Panc1 (cell line): Measurements from ENCODE around the gene TMEM161A. TPM values are rescaled to one million over a fixed set of nuclear protein-coding genes. Genes with fewer than 3 reads are reported as not detected.
A peak's percentile ranks its signal among the peaks of the same experiment; 100 is the strongest.

Experiments
- ATAC-seq: fragments of 200-7000 bp; cut with Tn5 transposase; 2 replicates; pipeline ENCODE4 v1.9.1; 2020; ENCODE audit warnings: mild to moderate bottlenecking, moderate library complexity
- BruUV-seq: library from RNA; stranded (reverse); fragments of 400-500 nt; replicated peaks from 2 replicates; lab custom pipeline; 2021; lab: Mats Ljungman, UMichigan
- CTCF ChIA-PET: fragments of 300-600 bp; sonication (Branson Sonifier 250); formaldehyde crosslinking; loops from one replicate; lab custom pipeline; 2022; ENCODE audit warnings: antibody characterized with exemption; lab: Charles Lee
- POLR2A ChIA-PET: fragments of 300-600 bp; sonication (Branson Sonifier 250); formaldehyde crosslinking; loops from one replicate; lab custom pipeline; 2022; ENCODE audit warnings: antibody characterized with exemption; lab: Charles Lee
- DNase-seq: peaks from one replicate; pipeline ENCODE4 v3.0.0-alpha.2; 2010; ENCODE audit warnings: low read depth, low spot score
- H3K27ac ChIP-seq: 2 replicates; pipeline ENCODE4 v1.5.1; 2011; ENCODE audit warnings: mild to moderate bottlenecking, low read length, inconsistent platforms
- H3K27me3 ChIP-seq: fragments of 200-500 bp; sonication (Bioruptor generic); 2 replicates; pipeline ENCODE4 v1.6.0; 2014; ENCODE audit warnings: low read length, inconsistent platforms; ENCODE audit not compliant: control insufficient read depth, insufficient read depth
- H3K36me3 ChIP-seq: fragments of 200-500 bp; sonication (Bioruptor generic); 2 replicates; pipeline ENCODE4 v1.5.1; 2014; ENCODE audit warnings: inconsistent platforms, mild to moderate bottlenecking, low read length, moderate library complexity; ENCODE audit not compliant: control insufficient read depth, insufficient read depth
- H3K4me1 ChIP-seq: 2 replicates; pipeline ENCODE4 v1.5.1; 2011; ENCODE audit warnings: inconsistent platforms, mild to moderate bottlenecking, low read length, moderate library complexity; ENCODE audit not compliant: control insufficient read depth, insufficient read depth
- H3K4me3 ChIP-seq, 2 experiments: 2 replicates each; pipeline ENCODE4 v1.5.1; 2011 to 2012; ENCODE audit warnings: low read depth in 2 of 2, low read length in 2 of 2, mild to moderate bottlenecking in 2 of 2, inconsistent platforms in 1 of 2, moderate library complexity in 1 of 2
- H3K9me3 ChIP-seq: fragments of 200-500 bp; sonication (Bioruptor generic); 2 replicates; pipeline ENCODE4 v1.5.1; 2014; ENCODE audit warnings: low read depth, mild to moderate bottlenecking, inconsistent platforms, low read length, moderate library complexity; ENCODE audit not compliant: control insufficient read depth, insufficient read depth
- POLR2AphosphoS5 ChIP-seq: IDR thresholded peaks from 2 replicates; pipeline ENCODE4 v1.6.1; 2012; ENCODE audit warnings: mild to moderate bottlenecking, low read depth, low read length, moderate library complexity
- SIN3A ChIP-seq: IDR thresholded peaks from 2 replicates; pipeline ENCODE4 v1.6.1; 2012; ENCODE audit warnings: low read depth, mild to moderate bottlenecking, low read length, moderate library complexity, borderline replicate concordance; ENCODE audit not compliant: insufficient read depth
- TCF7L2 ChIP-seq: IDR thresholded peaks from 2 replicates; pipeline ENCODE4 v1.6.1; 2011; ENCODE audit warnings: mild to moderate bottlenecking, low read depth, low read length, inconsistent platforms
- in situ Hi-C: cut with HindIII; loops from 2 replicates; pipeline ENCODE4 v1.10.0; 2016; ENCODE audit warnings: low sequenced_read_pairs, low pct_unique_long_range_greater_than_20kb
- intact Hi-C: fragments of 100-400 bp; cut with micrococcal nuclease; formaldehyde crosslinking; loops from one replicate; pipeline ENCODE4 v1.10.0; 2022; ENCODE audit not compliant: unreplicated experiment
- total RNA-seq: library from RNA; stranded (reverse); gene quantifications from one replicate; pipeline ENCODE4 v1.2.1, GENCODE V29; 2021; ENCODE audit not compliant: unreplicated experiment
- TF ChIP-seq, protein P1 (sequence below): fragments of 450-650 bp; IDR thresholded peaks from 2 replicates; pipeline ENCODE4 v1.5.1; 2017; ENCODE audit warnings: mild to moderate bottlenecking
- TF ChIP-seq, protein P2 (sequence below), 2 experiments: IDR thresholded peaks; 2 replicates each; pipeline ENCODE4 v1.6.1; 2011 to 2012; ENCODE audit warnings: low read depth in 2 of 2, control low read depth in 1 of 2, low read length in 1 of 2, mild to moderate bottlenecking in 1 of 2, moderate library complexity in 1 of 2; ENCODE audit not compliant: insufficient read depth in 1 of 2

TMEM161A gene
- total RNA-seq, 1 experiment from 2014 or later = 26.7 TPM

GRCh38 chr19:19185853-19186740 is 47.8 kb upstream of the TMEM161A start:
- ATAC-seq (peak; percentile 91; the same call in 1 of the 2 replicates), DNase-seq (no peak)
- no peaks in the 10 kb centered on the region; the same call in 1 of the 2 replicates for H3K36me3 ChIP-seq
- intact Hi-C loops (no loop called here), in situ Hi-C loops (no loop called here)
- H3K4me3 ChIP-seq = no peak overlapping the region
- CTCF ChIA-PET = no interaction called here
- no peaks in the 10 kb centered on the region for H3K27me3 ChIP-seq
- TF ChIP-seq, protein P1, sequence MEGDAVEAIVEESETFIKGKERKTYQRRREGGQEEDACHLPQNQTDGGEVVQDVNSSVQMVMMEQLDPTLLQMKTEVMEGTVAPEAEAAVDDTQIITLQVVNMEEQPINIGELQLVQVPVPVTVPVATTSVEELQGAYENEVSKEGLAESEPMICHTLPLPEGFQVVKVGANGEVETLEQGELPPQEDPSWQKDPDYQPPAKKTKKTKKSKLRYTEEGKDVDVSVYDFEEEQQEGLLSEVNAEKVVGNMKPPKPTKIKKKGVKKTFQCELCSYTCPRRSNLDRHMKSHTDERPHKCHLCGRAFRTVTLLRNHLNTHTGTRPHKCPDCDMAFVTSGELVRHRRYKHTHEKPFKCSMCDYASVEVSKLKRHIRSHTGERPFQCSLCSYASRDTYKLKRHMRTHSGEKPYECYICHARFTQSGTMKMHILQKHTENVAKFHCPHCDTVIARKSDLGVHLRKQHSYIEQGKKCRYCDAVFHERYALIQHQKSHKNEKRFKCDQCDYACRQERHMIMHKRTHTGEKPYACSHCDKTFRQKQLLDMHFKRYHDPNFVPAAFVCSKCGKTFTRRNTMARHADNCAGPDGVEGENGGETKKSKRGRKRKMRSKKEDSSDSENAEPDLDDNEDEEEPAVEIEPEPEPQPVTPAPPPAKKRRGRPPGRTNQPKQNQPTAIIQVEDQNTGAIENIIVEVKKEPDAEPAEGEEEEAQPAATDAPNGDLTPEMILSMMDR = peak; percentile 83; the same call in 1 of the 2 replicates
- TF ChIP-seq, protein P2, sequence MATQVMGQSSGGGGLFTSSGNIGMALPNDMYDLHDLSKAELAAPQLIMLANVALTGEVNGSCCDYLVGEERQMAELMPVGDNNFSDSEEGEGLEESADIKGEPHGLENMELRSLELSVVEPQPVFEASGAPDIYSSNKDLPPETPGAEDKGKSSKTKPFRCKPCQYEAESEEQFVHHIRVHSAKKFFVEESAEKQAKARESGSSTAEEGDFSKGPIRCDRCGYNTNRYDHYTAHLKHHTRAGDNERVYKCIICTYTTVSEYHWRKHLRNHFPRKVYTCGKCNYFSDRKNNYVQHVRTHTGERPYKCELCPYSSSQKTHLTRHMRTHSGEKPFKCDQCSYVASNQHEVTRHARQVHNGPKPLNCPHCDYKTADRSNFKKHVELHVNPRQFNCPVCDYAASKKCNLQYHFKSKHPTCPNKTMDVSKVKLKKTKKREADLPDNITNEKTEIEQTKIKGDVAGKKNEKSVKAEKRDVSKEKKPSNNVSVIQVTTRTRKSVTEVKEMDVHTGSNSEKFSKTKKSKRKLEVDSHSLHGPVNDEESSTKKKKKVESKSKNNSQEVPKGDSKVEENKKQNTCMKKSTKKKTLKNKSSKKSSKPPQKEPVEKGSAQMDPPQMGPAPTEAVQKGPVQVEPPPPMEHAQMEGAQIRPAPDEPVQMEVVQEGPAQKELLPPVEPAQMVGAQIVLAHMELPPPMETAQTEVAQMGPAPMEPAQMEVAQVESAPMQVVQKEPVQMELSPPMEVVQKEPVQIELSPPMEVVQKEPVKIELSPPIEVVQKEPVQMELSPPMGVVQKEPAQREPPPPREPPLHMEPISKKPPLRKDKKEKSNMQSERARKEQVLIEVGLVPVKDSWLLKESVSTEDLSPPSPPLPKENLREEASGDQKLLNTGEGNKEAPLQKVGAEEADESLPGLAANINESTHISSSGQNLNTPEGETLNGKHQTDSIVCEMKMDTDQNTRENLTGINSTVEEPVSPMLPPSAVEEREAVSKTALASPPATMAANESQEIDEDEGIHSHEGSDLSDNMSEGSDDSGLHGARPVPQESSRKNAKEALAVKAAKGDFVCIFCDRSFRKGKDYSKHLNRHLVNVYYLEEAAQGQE (IDR thresholded peaks at IDR 0.05; ENCODE audit: insufficient read depth in 1 of 2, low read depth in 2 of 2, low read length in 1 of 2) = no peak
- H3K27ac ChIP-seq = no peak overlapping the region
- H3K4me1 ChIP-seq = no peaks in the 10 kb centered on the region
- POLR2A ChIA-PET = no interaction called here
- BruUV-seq = no TSS peak
- no peaks in the 10 kb centered on the region for H3K9me3 ChIP-seq

DNA sequence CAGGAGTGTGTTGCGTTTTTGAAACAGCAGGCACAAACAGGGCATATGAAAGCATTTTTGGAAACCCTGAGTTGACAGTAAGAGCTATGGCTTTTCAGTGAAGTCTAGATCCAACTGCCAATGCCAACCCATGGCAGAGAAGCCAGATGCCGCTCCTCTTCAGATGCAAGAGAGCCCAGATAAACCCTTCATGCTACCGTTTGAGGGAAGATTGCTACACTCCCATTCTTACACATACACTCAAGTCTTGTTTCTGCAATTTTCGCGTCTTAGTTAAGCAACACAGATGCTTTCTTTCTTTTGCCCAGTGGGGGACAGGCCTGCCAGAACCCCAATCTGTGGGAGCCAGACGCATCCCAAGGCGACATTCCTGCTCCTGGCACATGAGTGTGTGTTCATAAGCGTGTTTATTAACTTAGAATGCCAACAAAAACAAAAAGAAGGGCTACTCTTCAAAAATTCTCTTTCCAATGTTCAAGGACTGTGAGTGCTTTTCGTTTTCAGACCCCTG is 43.3 kb upstream of the TMEM161A start:
- ChIA-PET CTCF (no interaction called here), POLR2A (no interaction called here)
- no TSS peak for BruUV-seq
- Histone ChIP-seq H3K9me3 (no peaks in the 10 kb centered on the region), H3K27ac (no peak overlapping the region), H3K4me1 (no peaks in the 10 kb centered on the region), H3K27me3 (no peaks in the 10 kb centered on the region), H3K4me3 (no peak overlapping the region), H3K36me3 (no peaks in the 10 kb centered on the region; the same call in 1 of the 2 replicates)
- intact Hi-C loops = no loop called here
- no peak for ATAC-seq
- TF ChIP-seq, protein P2 (IDR thresholded peaks at IDR 0.05; ENCODE audit: insufficient read depth in 1 of 2, low read depth in 2 of 2, low read length in 1 of 2) = no peak
- TF ChIP-seq SIN3A (no peak), TCF7L2 (no peak), POLR2AphosphoS5 (no peak)
- TF ChIP-seq, protein P1 = no peak
- no peak for DNase-seq
- in situ Hi-C loops = no loop called here
